Uterus (tissue), 4 donors: ENCODE measurements around the gene TRAPPC8. TPM values are rescaled to one million over a fixed set of nuclear protein-coding genes. Genes with fewer than 3 reads are reported as not detected.
"Not testable (repeated sequence)": the region's sequence is repeated elsewhere in the genome, so short reads cannot be mapped to it uniquely, and the experiment has no call there.

Source experiments
- DNase-seq, 2 donors: peaks; one replicate each; pipeline ENCODE4 v3.0.0-alpha.2; 2019 to 2020
- H3K27ac ChIP-seq, 2 donors: fragments of 200-600 bp; sonication (generic); 1 replicate in 1 of 2; 2 replicates in 1 of 2; pipeline ENCODE4 v1.5.1; 2016 to 2018
- H3K27me3 ChIP-seq, 2 donors: fragments of 200-600 bp; sonication (generic); one replicate each; pipeline ENCODE4 v1.5.1; 2018 to 2019; ENCODE audit warnings: control low read depth in 1 of 2
- H3K36me3 ChIP-seq, 2 donors: fragments of 200-600 bp; sonication (generic); one replicate each; pipeline ENCODE4 v1.5.1; 2019; ENCODE audit warnings: control low read depth in 1 of 2
- H3K4me1 ChIP-seq, 2 donors: fragments of 200-600 bp; sonication (generic); one replicate each; pipeline ENCODE4 v1.5.1; 2018 to 2019; ENCODE audit warnings: control low read depth in 1 of 2
- H3K4me3 ChIP-seq, 2 donors: fragments of 200-600 bp; sonication (generic); 1 replicate in 1 of 2; 2 replicates in 1 of 2; pipeline ENCODE4 v1.5.1; 2018 to 2019; ENCODE audit warnings: mild to moderate bottlenecking in 1 of 2
- H3K9me3 ChIP-seq, 2 donors: fragments of 200-600 bp; sonication (generic); one replicate each; pipeline ENCODE4 v1.5.1; 2019; ENCODE audit warnings: control low read depth in 1 of 2
- POLR2A ChIP-seq, 2 donors: fragments of 450-650 bp; IDR thresholded peaks; one replicate each; pipeline ENCODE4 v1.6.1; 2016; ENCODE audit warnings: antibody characterized with exemption in 2 of 2, mild to moderate bottlenecking in 1 of 2, moderate library complexity in 1 of 2
- intact Hi-C: fragments of 100-400 bp; cut with DNase I; formaldehyde crosslinking; loops from one replicate; pipeline ENCODE4 v1.15.1; 2023; ENCODE audit warnings: low total_unique reads
- total RNA-seq, 4 donors: library from RNA; depleted of rRNA in 3 of 4; stranded (reverse); fragments of >200 nt in 3 of 4; gene quantifications; one replicate each; pipeline versions ENCODE4 v1.1.0 to v1.2.4, GENCODE V29; 2014 to 2023
- TF ChIP-seq, protein P1 (sequence below), 4 experiments: fragments of 200-600 bp in 2 of 4; fragments of 450-650 bp in 2 of 4; sonication (generic) in 2 of 4; IDR thresholded peaks; one replicate each; pipeline ENCODE4 v1.5.1; 2016 to 2019; ENCODE audit warnings: antibody characterized with exemption in 4 of 4, mild to moderate bottlenecking in 2 of 4, moderate library complexity in 1 of 4
- donor health status: DM: yes; HTN: yes; CAD: no.

The TRAPPC8 gene
- total RNA-seq, 4 donors from 2014 or later: 29.1 to 98.5 (median 53.0) TPM

GRCh38 chr18:31835528-31836133 lies 107.3 kb downstream of the TRAPPC8 start:
- H3K4me3 ChIP-seq: no peak overlapping the region
- H3K4me1 ChIP-seq: no peaks in the 10 kb centered on the region
- no peak for TF ChIP-seq POLR2A (IDR thresholded peaks at IDR 0.05)
- TF ChIP-seq, protein P1, sequence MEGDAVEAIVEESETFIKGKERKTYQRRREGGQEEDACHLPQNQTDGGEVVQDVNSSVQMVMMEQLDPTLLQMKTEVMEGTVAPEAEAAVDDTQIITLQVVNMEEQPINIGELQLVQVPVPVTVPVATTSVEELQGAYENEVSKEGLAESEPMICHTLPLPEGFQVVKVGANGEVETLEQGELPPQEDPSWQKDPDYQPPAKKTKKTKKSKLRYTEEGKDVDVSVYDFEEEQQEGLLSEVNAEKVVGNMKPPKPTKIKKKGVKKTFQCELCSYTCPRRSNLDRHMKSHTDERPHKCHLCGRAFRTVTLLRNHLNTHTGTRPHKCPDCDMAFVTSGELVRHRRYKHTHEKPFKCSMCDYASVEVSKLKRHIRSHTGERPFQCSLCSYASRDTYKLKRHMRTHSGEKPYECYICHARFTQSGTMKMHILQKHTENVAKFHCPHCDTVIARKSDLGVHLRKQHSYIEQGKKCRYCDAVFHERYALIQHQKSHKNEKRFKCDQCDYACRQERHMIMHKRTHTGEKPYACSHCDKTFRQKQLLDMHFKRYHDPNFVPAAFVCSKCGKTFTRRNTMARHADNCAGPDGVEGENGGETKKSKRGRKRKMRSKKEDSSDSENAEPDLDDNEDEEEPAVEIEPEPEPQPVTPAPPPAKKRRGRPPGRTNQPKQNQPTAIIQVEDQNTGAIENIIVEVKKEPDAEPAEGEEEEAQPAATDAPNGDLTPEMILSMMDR (IDR thresholded peaks at IDR 0.05): no peak
- intact Hi-C loops: no loop called here
- no peak overlapping the region for H3K27ac ChIP-seq
- no peaks in the 10 kb centered on the region for H3K36me3 ChIP-seq
- no peaks in the 10 kb centered on the region for H3K27me3 ChIP-seq
- DNase-seq: no peak
- no peaks in the 10 kb centered on the region for H3K9me3 ChIP-seq

DNA sequence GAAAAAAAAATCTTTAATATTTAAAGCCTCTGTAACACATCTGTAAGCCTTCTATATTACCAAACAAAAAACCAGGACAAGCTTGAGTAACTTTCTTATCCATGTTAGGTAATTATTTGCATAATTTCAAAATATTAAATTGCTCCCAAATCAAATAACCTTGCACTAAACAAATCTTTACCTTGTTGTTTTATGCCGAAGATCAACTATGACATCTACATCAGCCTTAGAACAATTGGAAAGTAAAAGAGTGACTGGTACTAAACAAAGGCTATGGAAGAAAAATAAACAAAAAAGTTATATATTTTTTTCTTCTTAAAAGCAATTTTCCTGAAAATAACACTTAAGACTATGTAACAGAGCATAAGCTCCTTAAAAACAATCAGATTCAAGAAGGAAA lies 111.0 kb downstream of the TRAPPC8 start:
- no peak for DNase-seq
- Histone ChIP-seq H3K27me3 (no peaks in the 10 kb centered on the region), H3K9me3 (no peaks in the 10 kb centered on the region), H3K4me3 (no peak overlapping the region), H3K36me3 (no peaks in the 10 kb centered on the region), H3K4me1 (no peaks in the 10 kb centered on the region), H3K27ac (no peak overlapping the region)
- TF ChIP-seq, protein P1 (IDR thresholded peaks at IDR 0.05): no peak
- TF ChIP-seq POLR2A (IDR thresholded peaks at IDR 0.05): no peak
- intact Hi-C loops: no loop called here

DNA sequence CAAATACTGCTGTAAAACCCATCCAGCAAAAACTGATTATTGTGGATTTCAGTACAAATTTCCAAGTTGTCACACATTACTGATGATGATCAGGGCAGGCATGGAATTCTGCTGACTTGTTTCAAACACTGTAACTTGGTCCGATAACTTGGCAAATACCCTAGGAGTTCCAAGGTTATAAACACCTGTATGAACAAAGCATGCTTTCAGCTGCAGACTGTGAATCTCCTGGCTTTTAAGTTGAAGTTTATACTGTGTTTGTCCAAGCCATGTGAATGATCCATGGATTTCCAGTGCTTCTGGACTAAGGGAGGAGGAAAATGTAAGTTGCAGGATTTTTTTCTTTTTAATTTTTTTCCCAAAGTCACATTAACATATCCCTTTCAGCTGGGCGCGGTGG lies 112.2 kb downstream of the TRAPPC8 start:
- H3K27ac ChIP-seq: no peak overlapping the region
- intact Hi-C loops: no loop called here
- no peaks in the 10 kb centered on the region for H3K36me3 ChIP-seq

DNA sequence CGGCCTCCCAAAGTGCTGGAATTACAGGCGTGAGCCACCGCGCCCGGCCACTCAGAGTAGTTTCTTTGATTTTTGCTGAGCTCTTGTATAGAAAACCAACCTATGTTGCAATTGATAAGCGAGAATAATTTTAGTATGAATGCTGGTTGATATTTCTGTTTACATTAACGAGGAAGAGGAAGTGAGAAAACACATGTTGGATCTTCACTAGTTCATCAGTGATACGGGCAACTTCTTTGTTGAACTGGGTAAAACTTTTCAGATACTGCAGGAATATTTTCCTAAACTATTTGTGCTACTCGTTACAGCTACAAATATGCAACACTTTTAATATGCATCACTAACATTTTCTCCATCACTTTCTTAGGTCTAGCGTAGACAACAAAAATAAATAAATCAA lies 114.3 kb downstream of the TRAPPC8 start:
- no peaks in the 10 kb centered on the region for H3K4me1 ChIP-seq
- H3K27me3 ChIP-seq: no peaks in the 10 kb centered on the region
- no peaks in the 10 kb centered on the region for H3K36me3 ChIP-seq
- no peaks in the 10 kb centered on the region for H3K9me3 ChIP-seq
- TF ChIP-seq, protein P1 (IDR thresholded peaks at IDR 0.05): no peak
- TF ChIP-seq POLR2A (IDR thresholded peaks at IDR 0.05): no peak
- no peak overlapping the region for H3K27ac ChIP-seq
- no peak for DNase-seq
- intact Hi-C loops: no loop called here
- no peak overlapping the region for H3K4me3 ChIP-seq

More for the DNA sequence above, 112.2 kb downstream of the TRAPPC8 start:
- Histone ChIP-seq H3K9me3 (no peaks in the 10 kb centered on the region), H3K4me1 (no peaks in the 10 kb centered on the region), H3K4me3 (no peak overlapping the region), H3K27me3 (no peaks in the 10 kb centered on the region)
- DNase-seq: no peak
- no peak for TF ChIP-seq POLR2A (IDR thresholded peaks at IDR 0.05)
- TF ChIP-seq, protein P1 (IDR thresholded peaks at IDR 0.05): no peak

DNA sequence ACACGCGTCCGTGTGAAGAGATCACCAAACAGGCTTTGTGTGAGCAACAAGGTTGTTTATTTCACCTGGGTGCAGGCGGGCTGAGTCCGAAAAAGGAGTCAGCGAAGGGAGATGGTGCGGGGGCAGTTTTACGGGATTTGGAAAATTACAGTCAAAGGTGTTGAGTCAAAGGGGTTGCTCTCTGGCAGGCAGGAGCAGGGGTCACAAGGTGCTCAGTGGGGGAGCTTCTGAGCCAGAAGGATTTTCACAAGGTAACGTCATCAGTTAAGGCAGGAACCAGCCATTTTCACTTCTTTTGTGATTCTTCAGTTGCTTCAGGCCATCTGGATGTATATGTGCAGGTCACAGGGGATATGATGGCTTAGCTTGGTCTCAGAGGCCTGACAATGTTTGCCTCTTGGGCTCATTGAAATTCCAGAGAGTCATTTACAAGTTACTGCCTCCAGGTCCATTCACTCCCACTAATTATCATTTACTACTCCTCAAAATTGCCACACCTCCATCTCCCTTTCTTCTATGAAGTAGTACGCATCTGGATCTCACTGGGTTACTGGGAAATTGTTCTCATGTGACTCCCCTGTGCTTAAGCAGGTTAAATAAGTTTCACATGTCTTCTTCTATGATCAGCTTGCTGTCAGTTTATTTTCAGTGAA lies 116.1 kb downstream of the TRAPPC8 start:
- intact Hi-C loops, H3K4me3 ChIP-seq, DNase-seq, H3K9me3 ChIP-seq, H3K36me3 ChIP-seq, H3K27ac ChIP-seq, H3K4me1 ChIP-seq, H3K27me3 ChIP-seq: not testable (repeated sequence)
